GM19438 (cell line): ENCODE measurements around the gene GARIN1A.
"Not testable (repeated sequence)": the region's sequence is repeated elsewhere in the genome, so short reads cannot be mapped to it uniquely, and the experiment has no call there.

Experiments used
- ATAC-seq: cut with Tn5 transposase; IDR thresholded peaks from one replicate; pipeline ENCODE4 v1.9.1; 2021; ENCODE audit warnings: low read depth; ENCODE audit not compliant: unreplicated experiment

GARIN1A gene

GRCh38 chr7:128681794-128682537, 9.9 kb downstream of the GARIN1A start:
- no peak for ATAC-seq

- not testable (repeated sequence) for ATAC-seq
These were observed 11.2 kb downstream of the GARIN1A start for GRCh38 chr7:128683270-128683669.

- not testable (repeated sequence) for ATAC-seq
These were observed 11.6 kb downstream of the GARIN1A start for GRCh38 chr7:128683738-128684137.

- ATAC-seq, result no peak
These were observed 15.0 kb downstream of the GARIN1A start for GRCh38 chr7:128687131-128687530.

GRCh38 chr7:128688492-128688891, 16.4 kb downstream of the GARIN1A start:
- ATAC-seq, result no peak

- not testable (repeated sequence) for ATAC-seq
These were observed 17.3 kb downstream of the GARIN1A start for GRCh38 chr7:128689161-128689935.

GRCh38 chr7:128691227-128691626, 19.1 kb downstream of the GARIN1A start:
- no peak for ATAC-seq

- ATAC-seq, result no peak
These were observed 20.7 kb downstream of the GARIN1A start for GRCh38 chr7:128692623-128693270.

GRCh38 chr7:128693373-128694015, 21.4 kb downstream of the GARIN1A start:
- ATAC-seq, result no peak

GRCh38 chr7:128694738-128695137, 22.6 kb downstream of the GARIN1A start:
- ATAC-seq, result no peak

GRCh38 chr7:128697302-128697905, 25.3 kb downstream of the GARIN1A start:
- no peak for ATAC-seq

GRCh38 chr7:128699196-128699712, 27.2 kb downstream of the GARIN1A start:
- no peak for ATAC-seq

GRCh38 chr7:128699895-128700294, 27.8 kb downstream of the GARIN1A start:
- no peak for ATAC-seq

- no peak for ATAC-seq
These were observed 29.1 kb downstream of the GARIN1A start for GRCh38 chr7:128701062-128701785.

- no peak for ATAC-seq
These were observed 31.6 kb downstream of the GARIN1A start for GRCh38 chr7:128703609-128704241.

GRCh38 chr7:128705891-128706333, 33.8 kb downstream of the GARIN1A start:
- no peak for ATAC-seq

GRCh38 chr7:128707752-128708151, 35.7 kb downstream of the GARIN1A start:
- no peak for ATAC-seq

- ATAC-seq, result no peak
These were observed 36.1 kb downstream of the GARIN1A start for GRCh38 chr7:128708235-128708634.

GRCh38 chr7:128708824-128709223, 36.7 kb downstream of the GARIN1A start:
- ATAC-seq, result no peak
